ENCODE measurements around the gene ASAP2. TPM values are rescaled to one million over a fixed set of nuclear protein-coding genes. Genes with fewer than 3 reads are reported as not detected.

ASAP2 gene
- total and polyA plus RNA-seq, 2 experiments from 2014 or later, result 8.5 to 16.7 TPM

GRCh38 chr2:9231291-9232165 is 24.9 kb downstream of the ASAP2 start:
- H3K27me3 ChIP-seq, result no peaks in the 10 kb centered on the region
- peaks cover 9% of the 10 kb centered on the region for H3K4me1 ChIP-seq (ENCODE audit: low read depth)
- H3K4me3 ChIP-seq, result no peak overlapping the region
- H3K9me3 ChIP-seq (ENCODE audit: low read depth), result no peaks in the 10 kb centered on the region
- TF ChIP-seq CTCF (IDR thresholded peaks at IDR 0.05; ENCODE audit: low read depth, low read length), result no peak
- no peak for DNase-seq (ENCODE audit: low read depth in 1 of 2, low spot score in 1 of 2)
- H3K36me3 ChIP-seq, result no peaks in the 10 kb centered on the region
- H3K27ac ChIP-seq, result no peak overlapping the region

GRCh38 chr2:9232166-9232479 is 25.5 kb downstream of the ASAP2 start:
- no peaks in the 10 kb centered on the region for H3K9me3 ChIP-seq (ENCODE audit: low read depth)
- peaks cover 9% of the 10 kb centered on the region for H3K4me1 ChIP-seq (ENCODE audit: low read depth)
- no peaks in the 10 kb centered on the region for H3K36me3 ChIP-seq
- no peaks in the 10 kb centered on the region for H3K27me3 ChIP-seq
- no peak for TF ChIP-seq CTCF (IDR thresholded peaks at IDR 0.05; ENCODE audit: low read depth, low read length)
- DNase-seq (ENCODE audit: low read depth in 1 of 2, low spot score in 1 of 2), result no peak
- no peak overlapping the region for H3K27ac ChIP-seq
- H3K4me3 ChIP-seq, result no peak overlapping the region

GRCh38 chr2:9232886-9233285 is 26.3 kb downstream of the ASAP2 start:
- no peak for DNase-seq (ENCODE audit: low read depth in 1 of 2, low spot score in 1 of 2)
- Histone ChIP-seq H3K4me3 (no peak overlapping the region), H3K36me3 (no peaks in the 10 kb centered on the region), H3K27me3 (no peaks in the 10 kb centered on the region), H3K9me3 (ENCODE audit: low read depth) (no peaks in the 10 kb centered on the region), H3K27ac (no peak overlapping the region), H3K4me1 (ENCODE audit: low read depth) (peaks cover 9% of the 10 kb centered on the region)
- TF ChIP-seq CTCF (IDR thresholded peaks at IDR 0.05; ENCODE audit: low read depth, low read length), result no peak

GRCh38 chr2:9234680-9235146 is 28.1 kb downstream of the ASAP2 start:
- no peak overlapping the region for H3K4me3 ChIP-seq
- no peaks in the 10 kb centered on the region for H3K36me3 ChIP-seq
- H3K27ac ChIP-seq, result no peak overlapping the region
- peak in 1 of 2 donors; percentile 91 for DNase-seq (ENCODE audit: low read depth in 1 of 2, low spot score in 1 of 2)
- no peaks in the 10 kb centered on the region for H3K27me3 ChIP-seq
- TF ChIP-seq CTCF (IDR thresholded peaks at IDR 0.05; ENCODE audit: low read depth, low read length), result no peak
- peaks cover 9% of the 10 kb centered on the region for H3K4me1 ChIP-seq (ENCODE audit: low read depth)
- H3K9me3 ChIP-seq (ENCODE audit: low read depth), result no peaks in the 10 kb centered on the region

GRCh38 chr2:9235147-9236044 is 28.8 kb downstream of the ASAP2 start:
- Histone ChIP-seq H3K9me3 (ENCODE audit: low read depth) (no peaks in the 10 kb centered on the region), H3K4me1 (ENCODE audit: low read depth) (peaks cover 9% of the 10 kb centered on the region), H3K36me3 (no peaks in the 10 kb centered on the region), H3K27ac (no peak overlapping the region), H3K4me3 (no peak overlapping the region), H3K27me3 (no peaks in the 10 kb centered on the region)
- peak in 1 of 2 donors; percentile 66 for DNase-seq (ENCODE audit: low read depth in 1 of 2, low spot score in 1 of 2)
- TF ChIP-seq CTCF (IDR thresholded peaks at IDR 0.05; ENCODE audit: low read depth, low read length), result no peak

All from cardiac muscle cell (in vitro differentiated cells and primary cell).